HUDEP-2 (cell line): ENCODE data around the gene SLC38A3.

Source experiments
- DNase-seq, 76 experiments: peaks; one replicate each; lab custom pipeline; 2025; ENCODE audit not compliant: unreplicated experiment in 76 of 76; lab: John Stamatoyannopoulos, UW

SLC38A3 gene

DNA sequence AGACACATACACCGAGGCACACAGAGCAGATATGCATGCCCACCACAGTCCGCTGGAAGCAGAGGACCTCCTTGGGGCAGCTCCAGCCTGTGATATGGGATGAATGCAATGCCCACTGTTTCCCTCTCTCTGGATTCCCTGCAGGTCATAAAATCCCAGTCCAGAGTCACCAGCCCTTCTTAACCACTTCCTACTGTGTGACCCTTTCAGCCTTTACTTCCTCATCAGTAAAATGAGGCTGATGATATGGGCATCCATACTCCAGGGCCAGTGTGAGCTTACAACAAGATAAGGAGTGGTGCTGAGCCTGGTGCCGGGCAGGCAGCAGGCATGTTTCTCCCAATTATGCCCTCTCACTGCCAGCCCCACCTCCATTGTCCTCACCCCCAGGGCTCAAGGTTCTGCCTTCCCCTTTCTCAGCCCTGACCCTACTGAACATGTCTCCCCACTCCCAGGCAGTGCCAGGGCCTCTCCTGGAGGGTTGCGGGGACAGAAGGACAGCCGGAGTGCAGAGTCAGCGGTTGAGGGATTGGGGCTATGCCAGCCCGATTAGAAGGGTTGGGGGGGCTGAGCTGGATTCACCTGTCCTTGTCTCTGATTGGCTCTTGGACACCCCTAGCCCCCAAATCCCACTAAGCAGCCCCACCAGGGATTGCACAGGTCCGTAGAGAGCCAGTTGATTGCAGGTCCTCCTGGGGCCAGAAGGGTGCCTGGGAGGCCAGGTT, 14.0 kb upstream of the SLC38A3 start, which contains the start of gene GNAT1:
Gene GNAT1, plus strand, starts transcription at position 675 of the 725 bp plus-strand sequence. CDS start 116 bp downstream, outside the sequence.
- no peak for DNase-seq

GRCh38 chr3:50192124-50192523, 12.9 kb upstream of the SLC38A3 start:
- DNase-seq: no peak

- DNase-seq: peak in 51 of 76 experiments; percentile 2 to 69 (median 33)
Measured at GRCh38 chr3:50192689-50193141, 12.4 kb upstream of the SLC38A3 start.

DNA sequence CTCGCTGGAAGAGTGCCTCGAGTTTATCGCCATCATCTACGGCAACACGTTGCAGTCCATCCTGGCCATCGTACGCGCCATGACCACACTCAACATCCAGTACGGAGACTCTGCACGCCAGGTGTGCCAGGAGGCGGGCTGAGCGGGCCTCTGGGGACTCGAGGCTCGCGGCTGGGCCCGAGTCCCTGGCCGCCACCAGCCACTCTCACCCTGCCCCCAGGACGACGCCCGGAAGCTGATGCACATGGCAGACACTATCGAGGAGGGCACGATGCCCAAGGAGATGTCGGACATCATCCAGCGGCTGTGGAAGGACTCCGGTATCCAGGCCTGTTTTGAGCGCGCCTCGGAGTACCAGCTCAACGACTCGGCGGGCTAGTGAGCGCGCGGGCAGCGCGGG, 11.8 kb upstream of the SLC38A3 start:
- DNase-seq: no peak

GRCh38 chr3:50193746-50194127, 11.3 kb upstream of the SLC38A3 start:
- DNase-seq: no peak

DNA sequence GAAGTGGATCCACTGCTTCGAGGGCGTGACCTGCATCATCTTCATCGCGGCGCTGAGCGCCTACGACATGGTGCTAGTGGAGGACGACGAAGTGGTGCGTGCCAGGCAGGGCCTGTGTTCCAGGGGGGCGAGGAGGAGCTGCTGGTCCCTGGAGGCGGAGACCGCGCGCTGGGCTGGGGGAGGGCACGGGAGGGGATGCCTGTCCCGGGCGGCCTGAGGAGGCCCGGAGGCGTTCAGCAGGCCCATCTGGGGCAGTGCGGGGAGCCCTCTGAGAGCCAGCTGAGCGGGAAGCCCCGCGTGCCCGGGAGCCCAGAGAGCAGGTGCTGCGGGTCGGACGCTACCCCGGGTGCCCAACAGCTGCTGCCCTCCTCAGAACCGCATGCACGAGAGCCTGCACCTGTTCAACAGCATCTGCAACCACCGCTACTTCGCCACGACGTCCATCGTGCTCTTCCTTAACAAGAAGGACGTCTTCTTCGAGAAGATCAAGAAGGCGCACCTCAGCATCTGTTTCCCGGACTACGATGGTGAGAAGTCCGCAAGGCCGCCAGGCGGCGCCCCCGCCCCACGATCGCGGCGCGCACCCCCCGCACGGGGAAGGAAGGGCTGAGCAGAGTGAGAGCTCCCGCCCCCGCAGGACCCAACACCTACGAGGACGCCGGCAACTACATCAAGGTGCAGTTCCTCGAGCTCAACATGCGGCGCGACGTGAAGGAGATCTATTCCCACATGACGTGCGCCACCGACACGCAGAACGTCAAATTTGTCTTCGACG, 10.8 kb upstream of the SLC38A3 start:
- DNase-seq: peak in 50 of 76 experiments; percentile 1 to 55 (median 34)

DNA sequence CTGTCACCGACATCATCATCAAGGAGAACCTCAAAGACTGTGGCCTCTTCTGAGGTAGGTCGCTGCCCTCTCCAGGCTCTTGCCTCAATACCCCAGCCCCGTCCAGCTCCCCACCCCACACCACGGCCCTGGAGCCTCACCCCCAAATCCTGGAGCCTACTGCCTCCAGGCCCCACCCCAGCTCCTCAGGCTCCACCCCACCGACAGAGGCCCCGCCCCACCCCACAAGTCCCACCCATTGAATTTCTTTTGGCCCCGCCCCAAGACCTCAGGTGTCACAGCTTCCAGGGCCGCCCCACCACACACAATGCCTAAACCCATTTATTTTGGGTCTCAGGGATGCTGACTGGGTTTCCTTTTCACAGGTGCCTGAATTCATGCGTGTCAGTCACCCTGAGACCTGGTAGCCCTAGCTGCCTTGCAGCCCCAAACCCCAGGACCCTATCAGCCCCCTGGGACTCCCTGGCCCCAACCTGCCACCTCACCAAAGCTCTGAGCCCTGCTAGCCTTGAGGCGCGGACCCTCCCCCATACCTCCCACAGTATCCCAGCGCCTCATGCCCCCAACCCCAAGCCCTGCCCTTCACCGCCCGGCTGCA, 10.1 kb upstream of the SLC38A3 start:
- peak in 12 of 76 experiments; percentile 6 to 29 (median 12) for DNase-seq

DNA sequence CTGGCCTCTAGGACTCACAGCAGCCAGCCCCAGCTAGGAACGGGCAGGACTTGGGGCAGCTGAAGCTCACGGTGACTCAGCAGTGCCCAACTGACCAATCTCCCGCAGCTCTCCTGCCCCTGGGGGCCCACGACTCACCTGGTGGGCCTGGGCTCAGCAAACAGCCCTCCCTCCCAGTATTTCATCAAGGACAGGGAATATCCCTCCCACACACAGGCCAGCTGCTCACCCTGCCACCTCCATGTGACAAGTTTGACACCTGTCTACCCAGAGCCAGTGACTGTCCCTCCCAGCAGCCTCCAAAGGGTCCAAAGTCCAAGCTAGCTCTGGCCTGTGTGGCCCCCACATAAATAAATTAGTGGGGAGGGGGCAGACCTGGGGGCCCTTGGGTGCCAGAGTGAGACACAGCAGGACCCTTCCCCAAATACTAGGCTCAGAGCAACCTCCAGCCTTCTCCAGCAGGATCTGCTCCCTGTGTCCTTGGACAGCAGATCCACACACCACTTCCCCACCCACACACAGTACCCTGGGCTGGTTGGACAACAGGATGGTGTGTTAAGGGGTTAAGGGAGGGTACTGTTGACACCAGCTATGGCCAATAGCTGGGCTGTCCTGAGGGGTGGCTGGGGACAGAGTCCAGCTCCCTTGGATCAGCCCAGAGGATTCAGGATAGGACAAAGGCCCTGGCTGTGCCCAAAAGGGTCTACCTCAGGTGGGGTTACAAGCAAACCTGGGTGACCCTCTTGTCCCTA, 9.4 kb upstream of the SLC38A3 start:
- no peak for DNase-seq

GRCh38 chr3:50196253-50196801, 8.7 kb upstream of the SLC38A3 start:
- no peak for DNase-seq

DNA sequence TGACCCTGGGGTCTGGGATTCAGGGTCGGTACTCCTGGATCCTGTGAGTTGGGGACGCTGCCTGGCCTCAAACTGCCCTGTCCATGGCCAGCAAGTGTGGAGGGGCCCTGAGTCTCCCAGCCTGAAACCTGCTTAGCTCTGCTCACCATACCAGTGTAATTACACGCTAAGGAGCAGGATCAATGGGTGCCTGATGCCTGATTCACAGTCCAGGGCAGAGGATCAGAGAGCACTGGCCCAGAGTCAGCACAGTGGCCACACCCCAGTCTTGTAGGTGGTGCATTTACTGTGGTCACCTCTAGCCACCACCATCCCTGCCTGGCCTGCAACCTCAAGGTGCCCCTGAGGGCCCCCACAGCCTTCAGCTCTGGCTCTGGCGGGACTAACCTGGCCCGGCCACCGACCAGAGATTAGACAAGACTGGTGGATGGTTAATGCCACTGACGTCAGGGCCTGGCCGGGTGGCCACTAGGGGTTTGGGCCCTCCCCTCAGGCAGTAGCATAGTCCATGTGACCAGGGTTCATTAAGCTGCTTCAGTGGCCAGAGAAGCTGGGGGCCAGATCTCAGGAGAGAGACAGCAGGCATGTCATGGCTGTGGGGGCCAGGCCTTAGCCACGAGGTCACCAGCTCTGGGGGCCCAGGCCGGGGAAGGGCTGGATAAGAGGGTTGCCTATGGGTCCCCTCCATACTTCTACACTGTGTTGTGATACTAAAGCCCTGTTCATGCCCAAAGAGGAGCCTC, 3.3 kb upstream of the SLC38A3 start:
- DNase-seq: no peak

GRCh38 chr3:50202353-50203112, 2.5 kb upstream of the SLC38A3 start:
- DNase-seq: no peak

GRCh38 chr3:50203113-50203808, 1.8 kb upstream of the SLC38A3 start:
- DNase-seq: no peak

GRCh38 chr3:50203809-50204803, 965 bp upstream of the SLC38A3 start:
- no peak for DNase-seq

- no peak for DNase-seq
Measured at GRCh38 chr3:50205413-50206276, 574 bp downstream of the SLC38A3 start.

DNA sequence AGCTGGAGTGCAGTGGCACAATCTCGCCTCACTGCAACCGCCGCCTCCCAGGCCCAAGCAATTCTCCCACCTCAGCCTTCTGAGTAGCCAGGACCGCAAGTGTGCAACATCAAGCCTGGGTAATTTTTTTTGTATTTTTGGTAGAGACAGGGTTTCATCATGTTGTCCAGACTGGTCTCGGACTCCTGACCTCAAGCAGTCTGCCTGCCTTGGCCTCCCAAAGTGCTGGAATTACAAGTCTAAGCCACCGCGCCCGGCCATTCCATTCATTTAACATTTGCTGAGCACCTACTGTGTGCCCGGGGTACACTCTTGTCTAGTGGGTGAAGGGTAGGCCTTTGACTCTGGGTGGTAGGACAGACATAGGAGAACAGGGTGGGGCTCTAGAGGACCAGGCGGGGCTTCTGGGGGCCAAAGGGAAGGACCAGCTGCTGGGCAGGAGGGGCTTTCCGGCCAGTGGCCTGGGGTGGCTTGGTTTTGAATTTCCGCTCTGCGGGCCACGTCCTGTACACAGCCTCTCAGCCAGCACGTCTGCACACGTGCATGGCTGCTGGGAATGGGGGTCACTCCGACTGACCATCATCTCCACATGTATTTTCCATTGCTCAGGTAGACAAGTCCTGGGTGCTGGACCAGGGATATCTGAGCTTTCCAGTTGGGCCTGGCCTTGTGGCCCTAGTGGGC, 2.4 kb downstream of the SLC38A3 start:
- no peak for DNase-seq
